Natural killer cell (primary cell): ENCODE measurements around the gene IL19. TPM values are rescaled to one million over a fixed set of nuclear protein-coding genes. Genes with fewer than 3 reads are reported as not detected.
A peak's percentile ranks its signal among the peaks of the same experiment; 100 is the strongest.

ENCODE experiments used
- ATAC-seq, 3 donors: fragments of 150-1000 bp in 2 of 3; fragments of 200-7000 bp in 1 of 3; cut with Tn5 transposase; 1 replicate in 1 of 3; 2 replicates in 2 of 3; pipeline ENCODE4 v1.10.0; 2021; ENCODE audit warnings: mild to moderate bottlenecking in 2 of 3, moderate library complexity in 2 of 3
- DNase-seq, 2 donors: peaks; one replicate each; pipeline versions ENCODE4 v3.0.0 to v3.0.0-alpha.2; 2013 to 2021; ENCODE audit warnings: mixed read lengths in 1 of 2
- H3K27ac ChIP-seq: one replicate; pipeline ENCODE4 v1.5.1; 2013; ENCODE audit warnings: mild to moderate bottlenecking, low read length
- H3K27me3 ChIP-seq: one replicate; pipeline ENCODE4 v1.6.1; 2013; ENCODE audit warnings: low read length; ENCODE audit not compliant: control insufficient read depth, insufficient read depth
- H3K36me3 ChIP-seq: one replicate; pipeline ENCODE4 v1.6.1; 2013; ENCODE audit warnings: low read length; ENCODE audit not compliant: control insufficient read depth, insufficient read depth
- H3K4me1 ChIP-seq: one replicate; pipeline ENCODE4 v1.6.1; 2013; ENCODE audit warnings: low read length; ENCODE audit not compliant: control insufficient read depth, insufficient read depth
- H3K4me3 ChIP-seq: one replicate; pipeline ENCODE4 v1.5.1; 2013; ENCODE audit warnings: low read length
- H3K9me3 ChIP-seq: one replicate; pipeline ENCODE4 v1.6.1; 2013; ENCODE audit warnings: low read length; ENCODE audit not compliant: control insufficient read depth, insufficient read depth
- H3K27ac Mint-ChIP-seq, 2 donors: one replicate each; pipeline ENCODE4 v1.8.0; 2022; ENCODE audit warnings: mild to moderate bottlenecking in 2 of 2, mixed read lengths in 2 of 2, moderate library complexity in 1 of 2
- H3K27me3 Mint-ChIP-seq, 2 donors: one replicate each; pipeline ENCODE4 v1.8.0; 2022; ENCODE audit warnings: low read depth in 2 of 2, mixed read lengths in 2 of 2
- H3K36me3 Mint-ChIP-seq: one replicate; pipeline ENCODE4 v1.8.0; 2022; ENCODE audit warnings: mixed read lengths
- H3K4me1 Mint-ChIP-seq, 2 donors: one replicate each; pipeline ENCODE4 v1.8.0; 2022; ENCODE audit warnings: mixed read lengths in 2 of 2
- H3K4me3 Mint-ChIP-seq: one replicate; pipeline ENCODE4 v1.8.0; 2022; ENCODE audit warnings: mild to moderate bottlenecking, moderate library complexity, mixed read lengths
- H3K9me3 Mint-ChIP-seq, 2 donors: one replicate each; pipeline ENCODE4 v1.8.0; 2022; ENCODE audit warnings: mixed read lengths in 2 of 2
- WGBS: methylation state at CpG from one replicate; pipeline ENCODE4 v1.1.7; 2013; ENCODE audit warnings: missing lambda C conversion rate; ENCODE audit not compliant: insufficient coverage; 5-methylcytosine and 5-hydroxymethylcytosine counted together
- intact Hi-C: fragments of 100-400 bp; cut with micrococcal nuclease; formaldehyde crosslinking; loops from one replicate; pipeline ENCODE4 v1.14.2; 2022
- total RNA-seq, 4 donors: library from RNA; stranded (reverse); fragments of 120-200 nt in 1 of 4; gene quantifications; one replicate each; pipeline versions ENCODE4 v1.2.3 to v1.2.4, GENCODE V29; 2013 to 2022
- TF ChIP-seq, protein P1 (sequence below): fragments of 200-600 bp; IDR thresholded peaks from one replicate; pipeline ENCODE4 v1.8.0; 2022; ENCODE audit warnings: antibody characterized with exemption

The IL19 gene
- total RNA-seq, 3 donors from 2014 or later (not counting 1 experiment from before 2014, with no cell fraction given): not detected

DNA sequence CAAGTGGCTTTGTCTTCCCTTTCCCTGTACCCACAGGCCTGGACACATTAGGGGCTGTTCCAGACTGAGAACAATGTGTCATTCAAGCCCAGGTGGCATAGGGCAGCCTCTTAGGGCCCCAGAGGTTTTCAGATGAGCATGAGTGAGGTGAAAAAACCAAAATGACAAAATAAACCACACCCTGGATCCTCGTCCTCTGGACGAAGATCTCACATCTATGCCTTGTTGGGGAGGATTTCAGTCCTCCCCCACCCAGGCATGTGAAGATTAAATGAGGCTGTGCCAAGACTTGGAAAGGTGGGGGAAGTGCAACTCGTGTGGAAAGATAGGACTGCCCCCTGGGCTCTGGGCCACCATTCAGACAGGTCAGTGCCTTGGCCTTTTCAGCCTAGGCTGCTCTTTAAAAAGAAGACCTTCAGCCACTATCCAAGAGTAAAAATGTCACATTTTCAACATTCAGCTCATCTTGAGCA, 32.8 kb upstream of the IL19 start:
- H3K4me3 ChIP-seq: no peak overlapping the region
- H3K36me3 ChIP-seq: peaks cover 4% of the 10 kb centered on the region
- no peaks in the 10 kb centered on the region for H3K9me3 ChIP-seq
- TF ChIP-seq, protein P1, sequence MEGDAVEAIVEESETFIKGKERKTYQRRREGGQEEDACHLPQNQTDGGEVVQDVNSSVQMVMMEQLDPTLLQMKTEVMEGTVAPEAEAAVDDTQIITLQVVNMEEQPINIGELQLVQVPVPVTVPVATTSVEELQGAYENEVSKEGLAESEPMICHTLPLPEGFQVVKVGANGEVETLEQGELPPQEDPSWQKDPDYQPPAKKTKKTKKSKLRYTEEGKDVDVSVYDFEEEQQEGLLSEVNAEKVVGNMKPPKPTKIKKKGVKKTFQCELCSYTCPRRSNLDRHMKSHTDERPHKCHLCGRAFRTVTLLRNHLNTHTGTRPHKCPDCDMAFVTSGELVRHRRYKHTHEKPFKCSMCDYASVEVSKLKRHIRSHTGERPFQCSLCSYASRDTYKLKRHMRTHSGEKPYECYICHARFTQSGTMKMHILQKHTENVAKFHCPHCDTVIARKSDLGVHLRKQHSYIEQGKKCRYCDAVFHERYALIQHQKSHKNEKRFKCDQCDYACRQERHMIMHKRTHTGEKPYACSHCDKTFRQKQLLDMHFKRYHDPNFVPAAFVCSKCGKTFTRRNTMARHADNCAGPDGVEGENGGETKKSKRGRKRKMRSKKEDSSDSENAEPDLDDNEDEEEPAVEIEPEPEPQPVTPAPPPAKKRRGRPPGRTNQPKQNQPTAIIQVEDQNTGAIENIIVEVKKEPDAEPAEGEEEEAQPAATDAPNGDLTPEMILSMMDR: no peak
- no peaks in the 10 kb centered on the region for H3K27me3 Mint-ChIP-seq
- peak overlapping the region; percentile 85 to 92 for H3K27ac Mint-ChIP-seq
- peak overlapping the region; percentile 60 for H3K4me3 Mint-ChIP-seq
- no peaks in the 10 kb centered on the region for H3K27me3 ChIP-seq
- H3K4me1 ChIP-seq: peaks cover 62% of the 10 kb centered on the region
- peak in 1 of 2 donors; percentile 60 for DNase-seq
- peak overlapping the region; percentile 75 for H3K27ac ChIP-seq
- no peaks in the 10 kb centered on the region for H3K9me3 Mint-ChIP-seq
- H3K36me3 Mint-ChIP-seq: no peaks in the 10 kb centered on the region
- intact Hi-C loops: loop anchor here (5.0 kb wide), 1 partner anchor 50 kb away; no protein-coding TSS in a partner anchor
- peaks cover 61 to 63% of the 10 kb centered on the region in 2 donors for H3K4me1 Mint-ChIP-seq
- 100% methylated on average over 1 of the region's 3 CpGs for WGBS
- ATAC-seq: peak; percentile 11 to 41 (median 14)

GRCh38 chr1:206738370-206739366, 31.9 kb upstream of the IL19 start:
- ATAC-seq (no peak), DNase-seq (no peak)
- Histone ChIP-seq H3K27me3 (no peaks in the 10 kb centered on the region), H3K4me3 (no peak overlapping the region), H3K4me1 (peaks cover 64% of the 10 kb centered on the region), H3K9me3 (no peaks in the 10 kb centered on the region), H3K36me3 (peaks cover under 1% of the 10 kb centered on the region), H3K27ac (no peak overlapping the region)
- Mint-ChIP-seq H3K27ac (peak overlapping the region; percentile 70 to 92), H3K4me3 (peak overlapping the region; percentile 46), H3K4me1 (peaks cover 67 to 68% of the 10 kb centered on the region in 2 donors), H3K9me3 (no peaks in the 10 kb centered on the region), H3K36me3 (no peaks in the 10 kb centered on the region), H3K27me3 (no peaks in the 10 kb centered on the region)
- 72% methylated on average over 2 of the region's 3 CpGs for WGBS
- TF ChIP-seq, protein P1: no peak
- intact Hi-C loops: loop anchor here (5.0 kb wide), 1 partner anchor 49 kb away; no protein-coding TSS in a partner anchor

- 15% methylated on average over 5 of the region's 5 CpGs for WGBS
- Histone ChIP-seq H3K27ac (no peak overlapping the region), H3K9me3 (no peaks in the 10 kb centered on the region), H3K36me3 (no peaks in the 10 kb centered on the region), H3K4me1 (peaks cover 58% of the 10 kb centered on the region), H3K27me3 (no peaks in the 10 kb centered on the region), H3K4me3 (no peak overlapping the region)
- TF ChIP-seq, protein P1: no peak
- Mint-ChIP-seq H3K27me3 (peaks cover 0 to 3% of the 10 kb centered on the region in 2 donors), H3K4me1 (peaks cover 67 to 69% of the 10 kb centered on the region in 2 donors), H3K4me3 (no peak overlapping the region), H3K27ac (peak overlapping the region in 1 of 2 donors; percentile 36), H3K36me3 (no peaks in the 10 kb centered on the region), H3K9me3 (no peaks in the 10 kb centered on the region)
- ATAC-seq (no peak), DNase-seq (peak in 1 of 2 donors; percentile 61)
- intact Hi-C loops: loop anchor here (5.0 kb wide), 1 partner anchor 48 kb away; no protein-coding TSS in a partner anchor
Observed at GRCh38 chr1:206739411-206740076, 31.0 kb upstream of the IL19 start.
